Dedifferentiated amniotic fluid mesenchymal stem cell (primary cell): ENCODE data around the gene ELK3.

Experiments
- DNase-seq: peaks from one replicate; pipeline ENCODE4 v3.0.0-alpha.2; 2016; ENCODE audit errors: extremely low spot score

Gene ELK3

GRCh38 chr12:96256672-96257361 is 62.6 kb downstream of the ELK3 start:
- DNase-seq = no peak

DNA sequence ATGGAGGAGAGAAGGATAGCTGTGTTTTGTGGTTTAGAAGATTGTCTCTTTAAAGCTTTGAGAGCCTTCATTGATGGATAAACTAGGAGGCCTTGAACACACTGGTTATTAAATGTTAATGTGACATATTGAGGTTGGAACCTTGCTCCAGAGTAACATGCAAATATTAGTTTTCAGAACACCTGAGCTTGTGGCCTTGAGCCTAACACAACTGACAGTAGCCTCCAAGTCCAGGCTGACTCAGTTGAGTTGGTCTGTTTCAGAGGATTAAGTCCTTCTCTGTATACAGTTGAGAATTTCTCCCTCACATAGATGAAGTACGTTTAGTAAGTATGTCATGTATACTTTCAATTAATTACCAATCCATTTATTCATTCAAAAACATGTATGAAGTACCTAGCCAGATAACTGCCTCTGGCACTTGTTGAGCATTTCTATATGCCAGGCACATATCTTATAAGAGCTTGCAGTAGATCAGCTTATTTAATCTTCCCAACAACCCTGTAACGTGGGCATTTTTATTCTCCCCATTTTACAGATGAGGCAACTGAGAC is 63.5 kb downstream of the ELK3 start:
- no peak for DNase-seq

DNA sequence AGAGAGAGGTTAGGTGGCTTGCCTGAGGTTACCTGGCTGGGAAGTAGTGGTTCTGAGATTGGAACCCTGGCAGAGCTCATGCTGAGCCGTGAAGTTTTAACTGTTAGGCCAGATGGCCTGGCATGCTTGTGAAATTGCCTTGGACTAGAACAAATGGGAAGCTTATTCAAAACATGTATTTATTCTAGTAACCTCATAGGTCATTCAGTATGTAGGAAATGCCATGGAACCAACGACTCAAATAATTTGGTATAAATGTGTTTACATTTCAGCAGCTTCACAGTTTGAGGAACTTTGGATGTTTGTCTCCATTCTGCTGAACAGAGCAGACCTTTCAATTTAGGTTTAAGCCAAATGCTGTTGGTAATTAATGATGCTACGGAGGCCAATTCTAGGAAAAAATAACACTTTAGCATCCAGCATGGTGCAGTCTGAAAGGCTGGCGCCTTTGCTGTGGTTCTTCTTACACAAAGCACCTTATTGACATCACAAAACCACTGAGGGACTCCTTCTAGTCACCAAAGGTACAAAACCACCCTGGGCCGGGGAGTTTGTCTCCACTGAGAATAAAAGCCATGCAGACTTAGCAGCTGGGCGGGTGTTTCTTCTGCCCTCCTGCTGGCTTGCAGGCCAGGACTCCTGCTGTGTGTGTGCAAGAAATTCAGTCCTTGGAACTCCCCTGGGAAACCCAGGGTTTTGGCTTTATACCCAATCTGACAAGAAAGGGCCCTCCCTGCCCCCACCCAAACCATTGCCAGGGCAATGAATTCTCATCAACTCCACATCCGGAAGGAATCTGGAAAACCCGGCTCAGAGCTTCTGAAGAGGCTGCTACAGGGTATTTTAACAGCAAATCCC is 64.2 kb downstream of the ELK3 start:
- DNase-seq = no peak

DNA sequence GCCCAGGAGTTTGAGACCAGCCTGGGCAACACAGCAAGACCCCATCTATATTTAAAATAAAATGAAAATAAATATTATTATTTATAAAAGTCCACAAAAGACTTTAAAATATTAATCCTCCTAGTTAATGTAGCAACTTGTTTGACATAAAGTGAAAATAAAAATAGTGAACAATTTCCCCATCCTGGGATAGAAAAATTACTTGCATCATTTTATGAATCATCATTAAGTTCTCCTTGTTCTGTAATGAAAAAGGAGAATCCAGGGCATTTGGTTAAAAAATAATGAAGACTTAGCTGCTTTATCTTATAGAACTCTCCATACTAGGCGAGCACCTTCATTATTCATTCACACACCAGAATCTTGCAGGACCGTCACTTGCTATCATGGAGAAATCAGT is 66.1 kb downstream of the ELK3 start:
- no peak for DNase-seq

- DNase-seq = no peak
Observed at GRCh38 chr12:96260644-96261043, 66.5 kb downstream of the ELK3 start.

DNA sequence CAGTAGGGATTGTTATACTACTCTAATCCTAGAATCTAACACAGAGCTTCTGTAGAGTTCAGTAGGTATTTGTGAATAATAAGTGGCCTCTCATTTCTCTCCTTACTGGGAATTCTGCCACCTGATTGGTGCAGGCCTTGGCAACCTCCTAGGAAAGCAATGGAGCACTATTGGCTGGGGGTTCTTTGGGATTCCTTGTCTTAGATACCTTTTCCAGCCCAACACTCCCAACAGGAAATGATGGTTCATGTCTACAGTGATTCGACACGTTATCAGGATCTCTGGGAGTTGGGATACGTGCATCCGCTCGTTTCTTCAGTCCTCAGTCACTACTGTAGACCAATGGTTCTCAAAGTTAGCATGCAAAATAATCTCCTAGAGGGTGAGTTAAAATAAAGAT is 67.4 kb downstream of the ELK3 start:
- no peak for DNase-seq

DNA sequence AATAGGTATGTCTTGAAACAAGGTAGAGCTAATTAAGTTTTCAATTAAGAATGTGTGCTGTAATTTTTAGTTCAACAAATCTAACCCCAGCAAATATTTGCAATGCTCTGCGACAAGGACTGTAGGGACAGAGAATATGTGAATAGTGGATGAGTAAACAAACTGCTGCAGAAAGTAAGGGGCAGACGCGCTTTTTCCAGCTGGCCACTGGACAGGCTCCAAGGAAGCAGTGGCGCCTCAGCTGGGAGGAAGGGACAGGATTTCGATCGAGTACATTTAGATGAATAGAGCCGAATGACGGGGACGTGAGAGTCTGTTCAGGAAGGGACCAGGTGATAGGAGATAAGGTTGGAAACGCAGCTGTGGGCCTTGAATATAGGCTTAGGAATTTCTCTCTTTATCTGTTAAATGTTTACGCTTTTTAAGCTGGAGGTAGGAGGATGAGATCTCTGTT is 69.3 kb downstream of the ELK3 start:
- no peak for DNase-seq

DNA sequence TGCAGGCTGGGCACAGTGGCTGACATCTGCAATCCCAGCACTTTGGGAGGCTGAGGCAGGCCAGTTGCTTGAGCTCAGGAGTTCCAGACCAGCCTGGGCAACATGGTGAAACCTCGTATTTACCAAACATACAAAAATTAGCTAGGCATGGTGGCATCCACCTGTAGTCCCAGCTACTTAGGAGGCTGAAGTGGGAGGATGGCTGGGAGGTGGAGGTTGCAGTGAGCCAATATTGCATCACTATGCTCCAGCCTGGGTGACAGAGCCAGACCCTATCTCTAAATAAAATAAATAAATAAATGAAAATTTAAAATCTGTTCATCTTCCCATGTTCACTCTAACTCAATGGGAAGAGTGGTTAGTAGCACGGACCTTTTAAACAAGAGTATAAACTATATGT is 71.2 kb downstream of the ELK3 start:
- DNase-seq = no peak

DNA sequence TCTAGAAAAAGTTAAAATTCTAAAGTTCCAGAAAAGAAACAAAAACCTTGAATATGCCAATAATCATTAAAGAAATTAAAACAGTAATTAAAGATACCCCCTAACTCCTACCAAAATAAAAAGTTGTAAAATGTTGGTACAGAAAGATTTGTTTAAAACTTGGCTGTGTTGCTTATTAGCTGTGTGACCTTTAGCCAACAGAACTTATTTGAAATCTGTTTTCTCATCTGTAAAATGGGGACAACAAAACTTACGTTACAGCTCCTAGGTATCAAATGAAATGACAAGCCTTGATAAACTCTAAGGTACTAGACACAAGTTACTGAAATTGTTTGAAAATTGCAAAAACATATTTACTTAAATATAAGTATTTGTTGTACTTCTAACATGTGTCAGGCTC is 71.7 kb downstream of the ELK3 start:
- no peak for DNase-seq

DNA sequence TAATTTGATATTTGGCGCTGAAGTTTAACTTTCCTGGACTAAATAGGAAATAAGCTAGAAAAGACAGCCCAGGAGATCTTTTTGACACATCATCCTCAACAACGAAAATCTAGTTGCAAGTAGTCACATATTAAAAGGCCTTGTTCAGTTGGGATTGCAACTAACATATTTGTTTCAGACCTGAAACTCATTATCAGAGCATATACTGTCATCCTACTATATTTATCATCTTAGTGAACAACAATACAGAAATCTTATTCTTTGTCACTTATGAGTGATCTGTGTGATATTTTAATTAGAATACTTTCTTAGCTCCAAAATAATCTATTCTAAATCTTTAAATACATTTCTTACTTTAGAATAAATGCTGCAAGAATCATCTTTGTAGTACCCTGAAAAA is 72.1 kb downstream of the ELK3 start:
- DNase-seq = no peak

DNA sequence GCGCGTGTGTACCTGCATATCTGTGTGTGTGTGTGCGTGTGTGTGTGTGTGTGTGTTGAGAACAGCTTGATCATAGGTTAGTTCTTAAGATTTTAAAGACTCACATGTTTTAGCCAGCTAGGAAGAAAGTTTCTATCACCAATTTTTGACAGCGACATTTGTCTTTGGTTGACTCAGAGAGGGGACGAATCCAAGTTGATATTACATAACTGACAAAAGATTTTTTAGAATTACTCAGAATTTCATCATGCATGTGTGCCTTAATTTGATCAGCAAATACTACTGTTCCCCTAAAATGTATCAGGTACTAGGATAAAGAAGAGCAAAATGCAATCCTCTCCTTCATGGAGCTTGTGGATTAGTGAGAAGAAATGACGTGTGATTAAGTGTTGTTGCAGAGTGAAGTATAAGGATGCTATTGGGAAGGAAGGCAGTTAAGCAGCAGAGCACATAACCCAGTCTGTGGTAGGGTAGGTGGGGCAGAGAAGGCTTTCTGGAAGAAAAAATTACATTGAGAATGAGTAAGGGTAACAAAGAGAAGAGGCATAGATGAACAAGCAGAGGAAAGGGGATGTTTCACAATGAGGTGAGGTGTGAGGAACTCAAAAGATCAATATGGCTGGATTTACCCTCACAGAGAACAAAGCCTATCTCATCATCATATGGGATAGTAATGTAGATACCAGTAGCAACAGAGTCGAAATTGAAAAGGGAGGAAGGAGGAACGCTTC is 77.5 kb downstream of the ELK3 start:
- no peak for DNase-seq

- DNase-seq = peak; percentile 61
Observed at GRCh38 chr12:96274331-96274730, 80.2 kb downstream of the ELK3 start.

- DNase-seq = no peak
Observed at GRCh38 chr12:96285158-96285557, 91.0 kb downstream of the ELK3 start.

GRCh38 chr12:96289067-96289466 is 94.9 kb downstream of the ELK3 start:
- DNase-seq = no peak

- DNase-seq = no peak
Observed at GRCh38 chr12:96293093-96293492, 98.9 kb downstream of the ELK3 start.

GRCh38 chr12:96294831-96295230 is 100.7 kb downstream of the ELK3 start:
- no peak for DNase-seq

GRCh38 chr12:96295532-96296160 is 101.5 kb downstream of the ELK3 start:
- DNase-seq = no peak

DNA sequence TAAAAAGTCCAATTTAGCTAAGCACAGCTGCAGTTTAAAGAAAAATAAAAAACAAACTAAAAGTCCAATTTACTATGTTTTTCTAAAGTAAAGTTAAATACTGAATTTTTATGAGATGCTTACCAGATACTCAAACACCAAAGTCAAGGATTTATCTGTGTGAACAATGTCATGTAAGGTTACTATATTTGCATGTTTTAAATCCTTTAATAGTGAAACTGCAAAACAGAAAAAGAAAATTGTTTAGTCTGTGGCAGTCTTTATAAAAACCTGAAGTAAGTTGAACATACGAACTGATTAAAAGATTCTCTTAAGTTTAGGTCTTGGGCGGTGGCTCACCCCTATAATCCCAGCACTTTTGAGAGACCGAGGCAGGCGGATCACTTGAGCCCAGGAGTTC is 103.3 kb downstream of the ELK3 start:
- DNase-seq = no peak

DNA sequence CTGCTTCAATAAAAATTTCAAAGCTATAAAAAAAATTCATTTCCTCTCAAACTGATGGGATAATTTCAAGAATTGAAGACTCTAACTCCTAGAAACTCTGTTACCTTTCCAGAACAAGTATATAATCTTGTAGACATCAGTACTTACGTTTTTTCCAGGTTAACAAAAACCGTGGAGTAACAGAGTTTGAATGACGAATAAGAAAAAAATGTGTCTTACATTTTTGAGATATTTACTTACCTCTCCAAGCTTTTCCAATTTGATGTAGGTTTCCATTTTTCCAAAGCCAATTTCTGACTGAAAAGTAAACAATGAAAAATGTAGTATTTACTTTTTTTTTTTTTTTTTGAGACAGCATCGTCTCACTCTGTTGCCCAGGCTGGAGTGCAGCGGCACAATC is 105.9 kb downstream of the ELK3 start:
- DNase-seq = no peak

GRCh38 chr12:96301732-96302131 is 107.6 kb downstream of the ELK3 start:
- DNase-seq = no peak

DNA sequence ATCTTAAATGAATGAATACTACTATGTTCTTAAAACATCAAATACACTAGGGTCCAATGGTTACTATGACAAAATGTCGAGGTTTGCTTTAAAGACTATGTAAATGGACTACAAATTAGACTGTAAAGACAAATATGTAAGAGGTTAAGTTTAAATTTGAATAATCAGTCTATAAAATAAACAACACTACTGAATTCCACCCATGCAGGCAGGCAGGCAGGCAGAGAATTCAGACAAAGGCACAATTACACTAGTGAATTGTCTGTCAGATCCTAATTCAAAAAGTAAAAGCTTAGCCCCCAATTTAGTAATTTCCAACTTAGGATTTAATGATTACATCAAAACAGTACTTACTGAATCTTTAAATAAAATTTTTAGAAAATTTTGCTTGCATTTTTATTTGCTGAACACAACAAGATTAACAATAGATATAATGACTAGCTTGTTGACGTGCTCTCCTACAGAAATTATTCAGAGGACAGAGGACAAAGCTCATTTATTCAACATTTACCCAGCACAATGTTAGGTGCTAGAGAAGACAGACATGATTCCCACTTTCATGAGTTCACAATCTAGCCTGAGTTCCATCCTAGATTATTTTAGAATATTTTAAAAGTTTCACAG is 108.6 kb downstream of the ELK3 start:
- DNase-seq = no peak
